ENCODE data around the gene SLC66A2.
"Not testable (repeated sequence)": the region's sequence is repeated elsewhere in the genome, so short reads cannot be mapped to it uniquely, and the experiment has no call there.

The SLC66A2 gene

DNA sequence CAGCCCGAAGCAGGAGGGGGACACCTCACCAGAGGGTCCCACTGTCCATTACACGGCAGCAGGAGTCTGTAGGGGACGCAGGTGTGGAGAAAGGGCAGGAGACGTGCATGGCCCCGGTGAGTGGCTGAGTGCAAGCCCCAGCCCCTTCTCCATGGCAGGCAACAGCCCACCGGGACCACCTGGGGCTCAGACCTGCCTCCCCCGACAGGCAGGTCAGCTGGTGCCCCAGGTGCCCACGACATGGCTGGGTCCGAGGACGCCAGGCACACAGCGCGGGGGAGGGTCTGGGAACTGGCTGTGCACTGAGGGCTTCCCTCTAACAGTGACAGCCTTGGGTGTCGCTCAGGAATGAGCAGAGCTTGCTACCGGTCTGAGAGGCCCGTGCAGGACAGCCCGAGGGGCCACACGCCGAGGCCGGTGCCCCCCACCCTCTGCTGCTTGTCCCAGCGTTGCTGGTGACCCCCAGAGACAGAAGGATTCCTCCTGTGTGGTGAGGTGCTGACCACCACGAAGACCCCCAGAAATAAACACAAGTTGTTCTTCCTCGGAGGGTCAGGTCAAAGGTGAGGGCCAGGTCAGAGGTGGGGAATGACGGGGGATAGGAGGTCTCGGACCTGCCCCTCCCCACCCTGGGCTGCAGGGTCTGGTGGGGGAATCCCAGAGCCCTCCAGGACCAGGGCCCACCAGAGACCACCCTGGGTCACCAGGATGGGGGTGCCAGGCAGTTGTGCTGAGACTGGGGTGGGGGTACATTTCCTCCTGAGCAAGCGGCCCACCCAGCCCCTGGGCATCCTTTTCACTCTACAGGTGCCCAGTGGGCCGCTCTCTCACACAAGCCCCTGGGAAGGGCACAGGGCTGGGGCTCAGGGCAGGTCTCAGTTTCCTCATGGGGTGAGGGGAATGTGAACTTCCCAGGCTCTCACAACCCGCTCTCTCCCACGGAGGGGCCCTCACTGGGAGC lies 50.6 kb downstream of the SLC66A2 start:
- DNase-seq = no peak

DNA sequence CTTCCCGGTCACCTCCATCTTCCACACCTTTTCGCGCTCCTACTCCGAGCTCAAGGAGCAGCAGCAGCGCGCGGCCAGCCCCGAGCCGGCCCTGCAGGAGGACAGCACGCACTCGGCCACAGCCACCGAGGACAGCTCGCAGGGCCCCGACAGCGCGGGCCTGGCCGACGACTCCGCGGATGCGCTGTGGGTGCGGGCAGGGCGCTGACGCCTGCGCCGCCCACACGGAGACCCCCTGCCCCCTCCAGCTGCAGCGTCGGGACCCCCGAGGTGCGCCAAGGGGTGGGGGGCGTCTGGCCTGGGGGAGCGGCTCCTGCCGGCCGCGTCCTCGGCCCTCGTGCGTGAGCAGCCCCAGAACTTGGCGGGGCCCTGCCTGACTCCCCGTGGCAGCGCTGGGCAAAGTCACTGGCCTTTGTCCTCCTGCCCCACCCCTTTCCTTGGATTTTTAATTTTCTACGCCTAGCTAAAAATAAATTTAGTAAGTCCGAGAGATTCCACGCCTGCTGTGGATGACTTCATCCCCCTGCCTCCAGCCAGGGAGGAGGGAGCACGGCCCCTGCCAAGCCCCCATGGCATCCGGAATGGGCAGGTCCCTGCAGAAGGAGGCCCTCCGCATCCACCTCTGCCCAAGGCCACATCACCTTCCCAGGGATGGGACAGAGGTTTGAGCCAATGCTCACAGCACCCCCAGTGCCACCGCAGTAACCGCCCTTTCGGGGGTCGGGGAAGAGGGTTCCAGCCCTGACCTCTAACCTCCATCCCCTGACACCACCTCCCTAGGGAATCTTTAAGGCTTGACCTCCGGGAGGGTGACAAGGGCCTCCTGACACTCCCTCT lies 51.6 kb downstream of the SLC66A2 start:
- DNase-seq = no peak

DNA sequence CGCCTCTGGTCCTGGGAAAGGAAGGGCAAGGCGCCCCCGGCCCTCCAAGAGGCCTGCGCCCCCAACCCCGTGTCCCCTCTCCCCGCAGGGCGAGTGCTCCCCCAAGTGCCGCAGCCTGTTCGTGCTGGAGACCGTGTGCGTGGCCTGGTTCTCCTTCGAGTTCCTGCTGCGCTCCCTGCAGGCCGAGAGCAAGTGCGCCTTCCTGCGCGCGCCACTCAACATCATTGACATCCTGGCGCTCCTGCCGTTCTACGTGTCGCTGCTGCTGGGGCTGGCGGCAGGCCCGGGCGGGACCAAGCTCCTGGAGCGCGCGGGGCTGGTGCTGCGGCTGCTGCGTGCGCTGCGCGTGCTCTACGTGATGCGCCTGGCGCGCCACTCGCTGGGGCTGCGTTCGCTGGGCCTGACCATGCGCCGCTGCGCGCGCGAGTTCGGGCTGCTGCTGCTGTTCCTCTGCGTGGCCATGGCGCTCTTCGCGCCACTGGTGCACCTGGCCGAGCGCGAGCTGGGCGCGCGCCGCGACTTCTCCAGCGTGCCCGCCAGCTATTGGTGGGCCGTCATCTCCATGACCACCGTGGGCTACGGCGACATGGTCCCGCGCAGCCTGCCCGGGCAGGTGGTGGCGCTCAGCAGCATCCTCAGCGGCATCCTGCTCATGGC lies 52.4 kb downstream of the SLC66A2 start:
- DNase-seq = no peak

DNA sequence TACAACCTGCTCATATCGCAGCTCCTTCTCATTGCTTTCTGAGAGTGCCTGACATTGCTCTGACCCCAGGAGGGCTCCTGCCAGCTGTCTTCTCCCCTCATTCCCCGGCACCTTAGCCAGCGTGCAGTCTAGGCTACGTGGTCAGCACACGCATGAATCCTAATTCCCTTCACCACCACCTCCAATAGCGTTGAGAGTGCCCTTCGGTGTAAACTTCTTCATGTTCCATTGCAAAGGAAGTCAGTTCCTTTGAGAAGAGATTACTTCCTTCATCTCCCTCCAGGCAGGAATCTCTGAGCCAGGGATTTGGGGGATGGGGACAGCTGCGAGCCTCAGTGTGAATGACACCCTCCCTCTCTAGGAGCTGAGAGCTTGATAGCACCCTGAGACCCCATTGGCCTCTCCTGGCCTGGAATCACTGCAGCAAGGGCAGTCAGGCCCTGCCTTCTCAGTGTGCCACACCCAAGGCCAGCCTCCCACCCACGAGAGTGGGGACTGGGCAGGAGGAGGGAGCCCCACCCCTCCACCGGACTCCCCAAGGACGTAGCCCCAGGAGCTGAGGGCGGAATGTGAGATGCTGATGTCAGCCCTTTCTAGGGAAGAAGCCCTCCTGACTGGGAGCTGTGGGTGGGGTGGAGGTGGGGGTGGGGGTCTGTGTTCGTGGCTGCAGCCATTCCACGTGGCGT lies 53.4 kb downstream of the SLC66A2 start:
- no peak for DNase-seq

DNA sequence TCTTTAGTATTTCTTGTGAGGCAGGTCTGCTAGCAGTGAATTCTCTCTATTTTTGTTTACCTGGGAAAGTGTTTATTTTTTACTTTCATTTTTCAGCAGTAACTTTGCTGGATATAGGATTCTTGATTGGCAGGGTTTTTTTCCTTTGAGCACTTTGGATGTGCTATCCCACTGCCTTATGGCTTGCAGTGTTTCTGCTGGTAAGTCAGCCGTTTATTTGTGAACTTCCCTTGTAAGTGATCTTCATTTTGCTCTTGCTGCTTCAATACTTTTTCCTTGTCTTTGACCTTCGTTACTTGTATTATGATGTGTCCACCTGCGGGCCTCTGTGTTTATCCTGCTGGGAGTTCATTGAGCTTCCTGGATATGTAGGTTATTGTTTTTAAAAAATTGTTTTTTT lies 54.7 kb downstream of the SLC66A2 start:
- DNase-seq = no peak

DNA sequence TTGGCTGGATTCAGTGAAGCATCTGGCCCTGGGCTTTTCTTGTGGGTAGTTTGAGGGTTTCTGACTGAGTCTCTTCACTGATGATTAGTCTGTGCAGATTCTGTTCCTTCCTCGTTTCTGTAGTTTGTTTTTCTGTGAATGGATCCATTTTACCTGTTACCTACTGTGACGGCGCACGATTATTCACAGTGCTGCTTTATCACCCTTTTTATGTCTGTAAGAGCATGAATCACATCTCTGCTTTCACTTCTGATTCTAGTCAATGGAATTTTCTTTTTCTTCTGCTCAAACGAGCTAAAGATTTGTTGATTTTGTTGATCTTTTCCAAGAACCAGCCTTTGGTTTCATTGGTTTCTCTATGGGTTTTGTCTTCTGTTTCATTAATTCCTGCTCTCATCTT lies 60.8 kb downstream of the SLC66A2 start:
- peak in 1 of 5 experiments; percentile 39 for DNase-seq

DNA sequence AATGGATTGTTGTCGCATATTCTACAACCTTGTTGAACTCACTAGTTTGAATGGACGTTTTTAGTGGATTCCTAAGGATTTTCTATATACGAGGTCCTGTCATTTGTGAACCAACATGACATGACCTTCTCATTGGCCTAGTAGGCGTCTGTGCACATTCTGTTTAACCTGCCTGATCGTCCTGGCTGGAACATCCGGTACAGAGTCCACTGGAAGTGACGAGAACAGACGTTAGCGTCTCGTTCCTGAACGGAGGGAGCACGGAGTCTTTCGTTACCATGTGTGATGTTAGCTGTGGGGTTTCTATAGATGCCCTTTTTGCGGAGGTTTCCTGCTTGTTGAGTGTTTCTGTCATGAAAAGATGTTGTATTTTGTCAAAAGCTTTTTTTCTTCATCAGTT lies 61.9 kb downstream of the SLC66A2 start:
- no peak for DNase-seq

DNA sequence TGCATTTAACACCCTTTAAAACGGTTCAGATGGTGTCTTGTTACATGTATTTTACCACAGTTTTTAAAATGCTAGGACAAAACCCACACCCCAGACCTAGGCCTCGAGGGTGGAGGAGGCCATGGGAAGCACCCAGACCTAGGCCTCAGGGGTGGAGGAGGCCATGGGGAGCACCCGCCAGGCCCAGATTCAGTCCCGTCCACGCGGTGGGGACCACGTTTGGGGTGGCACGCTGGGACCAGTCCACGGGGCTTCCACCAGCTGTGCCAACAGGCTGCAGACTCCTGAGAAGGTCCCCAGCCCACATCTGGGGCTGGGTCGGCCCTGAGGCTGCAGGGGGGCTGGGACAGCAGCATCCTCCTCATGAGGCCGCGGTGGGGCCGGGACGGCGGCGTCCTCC lies 63.4 kb downstream of the SLC66A2 start:
- DNase-seq = no peak

DNA sequence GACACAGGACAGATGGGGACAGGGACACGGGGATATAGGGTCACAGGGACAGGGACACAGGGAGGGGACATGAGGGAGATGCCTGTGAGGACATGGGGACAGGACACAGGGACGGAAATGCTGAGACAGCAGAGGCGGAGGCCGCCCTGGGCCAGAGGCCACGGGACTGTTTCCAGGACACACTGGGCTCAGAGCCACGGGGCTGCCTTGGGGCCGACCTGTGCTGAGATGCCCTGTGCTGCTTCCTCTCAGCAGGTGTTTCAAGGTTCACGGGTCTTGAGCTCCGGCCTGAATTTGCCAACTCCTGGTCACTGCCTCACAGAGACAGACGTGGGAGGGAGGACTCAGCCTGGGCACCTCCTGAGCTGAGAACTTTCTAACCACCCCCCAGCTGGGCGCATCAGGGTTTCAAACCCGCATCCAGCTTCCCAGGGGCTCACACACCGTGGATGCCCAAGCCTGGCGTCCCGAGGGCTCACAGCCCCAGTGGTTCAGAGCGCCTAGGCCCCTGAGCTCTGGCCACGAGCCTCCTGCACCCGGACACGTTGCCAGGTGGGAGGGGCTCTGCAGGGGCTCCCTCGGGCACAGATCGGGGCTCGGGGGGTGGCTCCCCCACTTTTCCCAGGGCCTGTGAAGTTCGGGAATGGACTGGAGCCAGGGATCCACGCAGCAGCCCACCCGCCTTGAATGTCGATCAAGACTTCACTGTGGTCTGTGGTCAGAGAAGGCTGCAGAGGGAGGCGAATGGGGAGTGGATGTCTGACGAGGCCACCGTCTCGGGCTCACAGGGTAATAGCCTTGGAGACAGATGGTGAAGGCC lies 64.1 kb downstream of the SLC66A2 start:
- no peak for DNase-seq

DNA sequence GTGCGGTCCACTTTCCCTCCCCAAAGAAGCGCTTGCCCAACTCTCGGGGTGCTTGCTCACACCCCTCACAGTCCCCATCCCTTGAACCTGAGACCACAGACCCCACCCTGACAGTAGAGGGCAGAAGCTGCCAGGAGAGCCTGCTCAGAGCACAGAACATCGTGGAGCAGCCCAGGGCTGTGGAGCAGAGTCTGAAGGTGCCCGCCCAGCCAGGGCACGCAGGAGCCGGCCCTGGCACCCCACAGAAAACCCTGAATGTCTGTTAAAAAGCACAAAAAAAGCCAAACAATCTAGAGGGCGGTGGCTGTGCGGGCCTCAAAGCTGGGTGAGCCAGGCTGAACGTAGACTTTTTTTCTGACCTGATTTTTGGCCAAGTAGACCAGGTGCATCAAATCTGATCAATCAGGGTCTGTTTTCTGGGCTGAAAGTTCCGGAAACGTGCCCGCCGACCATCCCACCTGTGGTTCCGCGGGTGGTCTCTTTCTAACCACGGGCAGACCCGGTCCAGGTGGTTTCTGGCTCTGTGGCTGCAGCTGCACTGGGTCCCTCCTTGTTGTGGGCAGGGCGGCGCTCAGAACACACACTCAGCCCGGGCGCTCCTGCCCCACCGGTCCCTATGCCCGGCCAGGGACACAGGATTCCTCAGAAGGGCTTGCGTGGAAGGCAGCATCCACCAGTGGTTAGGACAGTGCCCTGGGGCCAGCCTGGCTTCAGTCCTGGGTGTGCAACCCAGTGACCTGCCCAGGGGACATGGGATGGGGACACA lies 66.3 kb downstream of the SLC66A2 start:
- DNase-seq = peak in 1 of 5 experiments; percentile 15

DNA sequence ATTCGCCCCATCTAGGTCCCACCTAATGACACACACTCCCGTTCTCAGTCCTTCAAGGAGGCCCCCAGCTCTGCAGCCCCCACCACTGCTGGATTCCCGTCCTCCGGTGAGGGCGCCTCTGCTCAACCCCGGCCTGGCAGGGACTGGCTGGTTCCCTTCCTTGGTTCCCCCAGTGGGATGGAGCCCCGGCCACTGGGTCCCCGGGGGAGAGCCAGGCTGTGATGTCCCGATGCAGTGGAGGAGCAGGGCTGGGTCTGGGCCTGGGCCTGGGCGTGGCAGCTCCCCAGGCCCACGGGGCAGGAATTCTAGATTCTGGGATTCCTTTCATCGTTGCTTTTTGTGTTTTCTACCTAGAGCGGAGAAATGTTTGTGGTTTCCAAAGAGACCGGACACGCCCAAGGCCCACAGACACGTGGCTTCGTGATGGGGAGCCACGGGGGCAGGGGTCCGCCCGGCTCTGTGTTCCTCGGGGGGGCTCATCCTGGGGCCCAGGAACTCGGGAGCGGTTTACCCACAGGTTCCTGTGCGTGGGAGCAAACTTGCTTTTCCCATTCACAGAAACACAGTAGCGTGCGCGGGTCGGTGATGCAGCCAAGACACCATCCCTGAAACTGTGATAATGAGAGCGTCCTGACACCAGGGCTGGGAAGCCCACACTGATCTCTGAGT lies 67.0 kb downstream of the SLC66A2 start:
- no peak for DNase-seq

DNA sequence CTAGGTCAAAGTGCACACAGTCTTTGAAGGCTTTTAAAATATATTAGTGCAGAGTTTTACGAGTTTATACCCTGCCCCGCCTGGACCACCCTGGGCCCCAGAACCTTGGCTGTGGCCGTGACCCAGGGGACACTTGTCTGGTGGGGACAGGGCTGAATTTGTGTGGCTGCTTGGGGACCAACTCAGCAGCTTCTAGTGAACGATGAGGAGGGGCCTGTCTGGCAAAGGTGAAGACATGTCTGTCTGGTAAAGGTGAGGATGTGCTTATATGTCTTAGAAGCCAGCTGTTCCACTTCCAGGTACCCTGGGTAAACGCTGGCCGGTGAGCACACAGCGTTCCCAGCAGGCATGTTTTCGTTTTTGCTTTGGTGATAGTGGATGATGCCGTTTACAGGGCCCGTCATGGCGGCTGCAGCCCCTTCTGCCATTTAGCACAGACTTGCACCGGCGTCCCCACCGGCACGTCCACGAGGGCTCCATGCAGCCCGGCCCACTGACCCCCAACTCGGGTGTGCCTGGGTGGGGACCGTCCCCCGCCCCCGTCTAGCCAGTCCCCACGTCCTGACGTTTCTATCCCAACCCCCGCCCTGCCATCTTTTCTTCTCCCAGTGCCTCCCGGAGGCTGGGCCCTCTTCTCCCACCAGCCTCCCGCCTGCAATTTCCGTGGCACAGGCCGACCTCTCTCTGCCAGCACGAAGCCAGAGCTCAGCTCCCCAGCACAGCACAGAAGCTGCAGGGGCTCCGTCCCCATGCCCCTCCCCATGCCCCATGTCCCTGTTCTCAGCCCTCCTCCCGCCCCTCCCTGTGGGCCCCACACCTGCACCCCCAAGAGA lies 67.8 kb downstream of the SLC66A2 start:
- DNase-seq = no peak

DNA sequence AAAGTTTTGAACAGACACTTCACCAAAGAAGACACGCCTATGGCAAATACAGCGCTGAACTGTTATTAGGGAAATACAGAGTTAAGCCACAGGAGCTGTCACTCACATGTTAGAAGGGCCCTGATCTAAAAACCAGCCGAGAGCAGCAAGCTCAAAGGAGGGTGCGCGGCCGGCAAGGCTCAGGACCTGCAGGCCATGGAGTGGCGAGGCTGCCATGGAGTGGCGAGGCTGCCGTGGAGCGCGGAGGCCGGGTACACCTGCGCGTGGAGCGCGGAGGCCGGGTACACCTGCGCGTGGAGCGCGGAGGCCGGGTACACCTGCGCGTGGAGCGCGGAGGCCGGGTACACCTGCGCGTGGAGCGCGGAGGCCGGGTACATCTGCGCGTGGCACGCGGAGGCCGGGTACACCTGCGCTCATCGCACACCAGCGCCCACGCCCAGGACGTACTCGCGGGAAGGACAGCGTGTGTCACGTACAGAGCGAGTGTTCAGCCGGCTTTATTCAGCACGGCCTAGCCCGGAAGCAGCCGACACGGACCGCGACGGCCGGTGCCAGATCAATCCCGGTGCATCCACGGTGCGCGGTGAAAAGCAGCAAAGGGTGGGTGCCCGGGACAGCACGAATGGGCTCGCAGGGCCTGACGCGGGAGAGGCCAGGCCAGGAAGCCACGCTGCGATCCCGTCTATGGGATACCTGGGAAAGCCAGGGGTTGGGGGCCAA lies 68.8 kb downstream of the SLC66A2 start:
- no peak for DNase-seq

DNA sequence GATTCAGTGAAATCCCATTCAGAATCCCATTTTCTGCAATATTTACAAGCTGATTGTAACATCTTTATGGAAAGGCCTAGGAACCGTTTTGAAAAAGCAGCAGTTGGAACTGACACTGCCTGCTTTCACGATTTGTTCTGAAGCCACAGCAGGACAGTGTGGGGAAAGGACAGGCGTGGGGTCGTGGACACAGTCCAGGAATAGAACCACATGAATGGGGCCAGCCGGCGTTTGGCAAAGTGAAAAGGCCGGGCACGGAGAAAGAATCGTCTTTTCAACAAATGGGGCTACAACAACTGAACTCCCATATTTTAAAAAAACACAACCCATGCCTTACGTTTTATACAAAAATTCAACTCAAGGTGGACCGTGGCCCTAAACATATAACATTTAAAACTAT lies 69.8 kb downstream of the SLC66A2 start:
- no peak for DNase-seq

DNA sequence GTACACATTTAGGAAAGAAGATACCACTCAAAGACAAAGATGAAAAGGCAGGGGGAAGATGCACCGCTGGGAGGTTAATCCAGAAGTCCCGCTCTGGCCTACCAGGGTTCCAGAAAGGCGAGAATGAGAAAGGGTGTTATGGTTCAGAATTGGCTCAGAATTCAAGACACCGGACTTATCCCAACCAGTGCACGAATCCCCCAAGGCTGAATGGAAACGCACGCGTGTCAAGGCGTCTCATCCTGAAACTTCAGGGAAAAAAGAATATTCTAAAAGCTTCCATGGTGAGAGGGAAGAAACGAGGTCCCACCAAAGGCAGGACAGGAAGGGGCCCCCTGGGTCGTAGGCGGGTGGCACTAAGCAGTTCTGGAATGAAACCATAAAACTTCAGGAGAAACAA lies 71.9 kb downstream of the SLC66A2 start:
- no peak for DNase-seq

DNA sequence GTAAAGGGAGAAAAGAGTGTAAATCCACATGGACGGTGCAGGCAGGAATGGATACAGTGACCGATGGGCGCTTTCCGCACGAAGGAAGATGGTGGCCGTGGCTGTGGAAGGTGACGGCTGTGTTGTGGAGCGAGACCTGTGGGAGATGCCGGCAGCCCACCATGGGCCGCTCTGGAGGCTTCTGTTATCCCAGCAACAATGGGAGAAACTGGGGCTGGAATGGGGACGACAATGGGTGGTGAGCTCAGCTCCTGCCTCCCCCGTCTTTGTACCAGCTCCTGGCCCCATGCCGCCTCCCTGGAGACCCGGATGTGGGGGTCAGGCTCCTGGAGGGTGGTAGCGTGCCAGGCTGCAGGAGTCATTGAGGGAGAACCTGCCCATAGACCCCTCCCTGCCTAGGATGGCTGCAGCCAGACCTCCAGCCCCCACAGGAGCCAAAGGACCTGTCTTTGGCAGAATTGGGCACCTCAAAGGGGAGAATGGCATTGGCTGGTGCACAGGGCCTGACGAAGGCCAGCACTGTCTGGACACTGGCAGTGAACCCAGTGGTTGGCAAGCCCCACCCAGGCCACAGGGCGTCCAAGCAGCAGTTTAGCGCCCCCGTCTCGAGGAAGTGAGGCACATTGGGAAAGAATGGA lies 72.6 kb downstream of the SLC66A2 start:
- no peak for DNase-seq

DNA sequence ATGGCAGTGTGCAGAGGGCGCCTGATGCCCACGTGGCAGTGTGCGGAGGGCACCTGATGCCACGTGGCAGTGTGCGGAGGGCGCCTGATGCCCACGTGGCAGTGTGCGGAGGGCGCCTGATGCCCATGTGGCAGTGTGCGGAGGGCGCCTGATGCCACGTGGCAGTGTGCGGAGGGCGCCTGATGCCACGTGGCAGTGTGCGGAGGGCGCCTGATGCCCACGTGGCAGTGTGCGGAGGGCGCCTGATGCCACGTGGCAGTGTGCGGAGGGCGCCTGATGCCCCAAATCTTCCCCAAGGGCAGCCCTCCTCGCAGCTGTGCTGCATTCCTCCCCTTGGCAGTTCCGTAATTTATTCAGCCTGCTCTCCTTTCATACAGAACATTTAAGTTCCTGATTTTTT lies 73.2 kb downstream of the SLC66A2 start:
- DNase-seq = not testable (repeated sequence)
